ENCODE data around the gene ABHD4.

DNA sequence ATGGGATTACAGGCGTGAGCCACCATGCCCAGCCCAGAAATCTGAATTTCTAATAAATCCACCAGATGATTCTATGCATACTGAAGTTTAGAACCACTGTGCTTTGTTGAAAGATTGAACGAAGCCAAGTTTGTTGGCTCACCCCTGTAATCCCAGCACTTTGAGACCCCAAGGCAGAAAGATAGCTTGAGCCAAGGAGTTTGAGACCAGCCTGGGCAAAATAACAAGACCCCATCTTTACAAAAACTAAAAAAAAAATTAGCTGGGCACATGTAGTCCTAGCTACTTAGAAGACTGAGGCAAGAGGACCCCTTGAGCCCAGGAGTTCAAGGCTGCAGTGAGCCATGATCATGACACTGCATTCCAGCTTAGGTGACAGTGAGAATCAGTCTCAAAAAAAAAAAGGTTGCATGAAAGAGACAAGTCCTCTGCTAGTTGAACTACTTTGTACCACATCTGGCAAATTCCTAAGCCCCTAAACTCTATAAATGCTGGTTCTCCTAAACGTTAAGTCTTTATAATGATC lies 1.7 kb upstream of the ABHD4 start:
- TF ChIP-seq, protein P1, sequence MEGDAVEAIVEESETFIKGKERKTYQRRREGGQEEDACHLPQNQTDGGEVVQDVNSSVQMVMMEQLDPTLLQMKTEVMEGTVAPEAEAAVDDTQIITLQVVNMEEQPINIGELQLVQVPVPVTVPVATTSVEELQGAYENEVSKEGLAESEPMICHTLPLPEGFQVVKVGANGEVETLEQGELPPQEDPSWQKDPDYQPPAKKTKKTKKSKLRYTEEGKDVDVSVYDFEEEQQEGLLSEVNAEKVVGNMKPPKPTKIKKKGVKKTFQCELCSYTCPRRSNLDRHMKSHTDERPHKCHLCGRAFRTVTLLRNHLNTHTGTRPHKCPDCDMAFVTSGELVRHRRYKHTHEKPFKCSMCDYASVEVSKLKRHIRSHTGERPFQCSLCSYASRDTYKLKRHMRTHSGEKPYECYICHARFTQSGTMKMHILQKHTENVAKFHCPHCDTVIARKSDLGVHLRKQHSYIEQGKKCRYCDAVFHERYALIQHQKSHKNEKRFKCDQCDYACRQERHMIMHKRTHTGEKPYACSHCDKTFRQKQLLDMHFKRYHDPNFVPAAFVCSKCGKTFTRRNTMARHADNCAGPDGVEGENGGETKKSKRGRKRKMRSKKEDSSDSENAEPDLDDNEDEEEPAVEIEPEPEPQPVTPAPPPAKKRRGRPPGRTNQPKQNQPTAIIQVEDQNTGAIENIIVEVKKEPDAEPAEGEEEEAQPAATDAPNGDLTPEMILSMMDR (IDR thresholded peaks at IDR 0.05; ENCODE audit: low read length) = no peak
- no peak for TF ChIP-seq EZH2phosphoT487 (IDR thresholded peaks at IDR 0.05; ENCODE audit: low read length)
- no peak for TF ChIP-seq EZH2 (optimal IDR thresholded peaks at IDR 0.05; ENCODE audit: low read depth, low read length)

Measured in MM.1S (cell line).